Measurements from ENCODE around the gene ASB18. TPM values are rescaled to one million over a fixed set of nuclear protein-coding genes. Genes with fewer than 3 reads are reported as not detected.

The ASB18 gene
- total RNA-seq, 3 donors from 2014 or later (not counting 1 experiment from before 2014, with no cell fraction given), result not detected

DNA sequence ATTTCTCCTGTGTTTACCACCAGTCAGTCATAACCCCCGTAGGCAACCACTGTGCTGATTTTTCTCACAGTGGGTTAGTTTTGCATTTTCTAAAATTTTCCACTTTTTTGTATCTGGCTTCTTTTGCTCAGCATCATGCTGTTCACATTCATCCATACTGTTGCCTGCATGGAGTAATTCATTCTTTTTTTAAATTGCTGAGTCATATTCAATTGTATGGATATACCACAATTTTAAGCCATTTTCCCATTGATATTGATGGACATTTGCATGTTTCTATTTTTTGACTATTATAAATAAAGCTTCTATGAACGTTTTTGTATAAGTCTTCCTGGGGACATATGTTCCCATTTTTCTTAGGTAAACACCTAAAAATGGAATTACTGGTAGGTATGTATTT, 40.5 kb downstream of the ASB18 start:
- H3K9me3 ChIP-seq (ENCODE audit: control insufficient read depth, insufficient read depth, low read length), result no peaks in the 10 kb centered on the region
- intact Hi-C loops (cut with micrococcal nuclease), result no loop called here
- WGBS (ENCODE audit: insufficient coverage), result 91% methylated on average over 1 of the region's 2 CpGs
- peaks cover 0 to 6% of the 10 kb centered on the region in 2 donors for H3K9me3 Mint-ChIP-seq
- DNase-seq (no peak), ATAC-seq (no peak)
- no peaks in the 10 kb centered on the region for H3K4me1 Mint-ChIP-seq
- no peak overlapping the region for H3K4me3 ChIP-seq (ENCODE audit: low read length)
- no peak overlapping the region for H3K4me3 Mint-ChIP-seq
- H3K36me3 ChIP-seq (ENCODE audit: control insufficient read depth, insufficient read depth, low read length), result no peaks in the 10 kb centered on the region
- no peak overlapping the region for H3K27ac Mint-ChIP-seq
- peaks cover 3% of the 10 kb centered on the region for H3K27me3 ChIP-seq (ENCODE audit: control insufficient read depth, insufficient read depth, low read length)
- TF ChIP-seq, protein P1, sequence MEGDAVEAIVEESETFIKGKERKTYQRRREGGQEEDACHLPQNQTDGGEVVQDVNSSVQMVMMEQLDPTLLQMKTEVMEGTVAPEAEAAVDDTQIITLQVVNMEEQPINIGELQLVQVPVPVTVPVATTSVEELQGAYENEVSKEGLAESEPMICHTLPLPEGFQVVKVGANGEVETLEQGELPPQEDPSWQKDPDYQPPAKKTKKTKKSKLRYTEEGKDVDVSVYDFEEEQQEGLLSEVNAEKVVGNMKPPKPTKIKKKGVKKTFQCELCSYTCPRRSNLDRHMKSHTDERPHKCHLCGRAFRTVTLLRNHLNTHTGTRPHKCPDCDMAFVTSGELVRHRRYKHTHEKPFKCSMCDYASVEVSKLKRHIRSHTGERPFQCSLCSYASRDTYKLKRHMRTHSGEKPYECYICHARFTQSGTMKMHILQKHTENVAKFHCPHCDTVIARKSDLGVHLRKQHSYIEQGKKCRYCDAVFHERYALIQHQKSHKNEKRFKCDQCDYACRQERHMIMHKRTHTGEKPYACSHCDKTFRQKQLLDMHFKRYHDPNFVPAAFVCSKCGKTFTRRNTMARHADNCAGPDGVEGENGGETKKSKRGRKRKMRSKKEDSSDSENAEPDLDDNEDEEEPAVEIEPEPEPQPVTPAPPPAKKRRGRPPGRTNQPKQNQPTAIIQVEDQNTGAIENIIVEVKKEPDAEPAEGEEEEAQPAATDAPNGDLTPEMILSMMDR (IDR thresholded peaks at IDR 0.05), result no peak
- H3K4me1 ChIP-seq (ENCODE audit: control insufficient read depth, insufficient read depth, low read length), result no peaks in the 10 kb centered on the region
- no peak overlapping the region for H3K27ac ChIP-seq (ENCODE audit: low read length)
- H3K36me3 Mint-ChIP-seq, result peaks cover 9% of the 10 kb centered on the region
- peaks cover 7 to 29% of the 10 kb centered on the region in 2 donors for H3K27me3 Mint-ChIP-seq (ENCODE audit: low read depth in 2 of 2)

DNA sequence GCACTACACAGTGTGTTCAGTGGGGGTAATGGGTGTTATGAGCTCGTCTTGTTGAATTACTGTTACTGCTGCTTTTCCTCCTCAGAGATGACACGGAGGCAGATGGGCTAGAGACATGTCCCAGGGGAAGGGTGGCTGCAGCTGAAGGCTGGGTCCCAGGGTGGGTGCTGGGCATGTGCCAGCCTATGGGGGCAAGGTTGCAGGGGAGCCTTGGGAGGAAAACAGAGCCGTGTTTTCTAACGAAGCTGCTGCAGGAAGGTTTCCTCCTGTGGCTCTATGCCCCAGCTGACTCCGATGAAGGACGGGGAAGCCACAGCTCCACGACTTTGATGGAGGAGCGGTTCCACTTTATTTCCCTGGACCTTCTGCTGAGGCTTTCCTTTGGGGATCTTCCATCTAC, 42.4 kb downstream of the ASB18 start:
- Mint-ChIP-seq H3K4me1 (no peaks in the 10 kb centered on the region), H3K9me3 (no peaks in the 10 kb centered on the region), H3K4me3 (no peak overlapping the region), H3K27me3 (ENCODE audit: low read depth in 2 of 2) (peaks cover 5 to 17% of the 10 kb centered on the region in 2 donors), H3K27ac (no peak overlapping the region), H3K36me3 (no peaks in the 10 kb centered on the region)
- Histone ChIP-seq H3K27me3 (ENCODE audit: control insufficient read depth, insufficient read depth, low read length) (peaks cover 3% of the 10 kb centered on the region), H3K27ac (ENCODE audit: low read length) (no peak overlapping the region), H3K4me3 (ENCODE audit: low read length) (no peak overlapping the region), H3K4me1 (ENCODE audit: control insufficient read depth, insufficient read depth, low read length) (no peaks in the 10 kb centered on the region), H3K36me3 (ENCODE audit: control insufficient read depth, insufficient read depth, low read length) (no peaks in the 10 kb centered on the region), H3K9me3 (ENCODE audit: control insufficient read depth, insufficient read depth, low read length) (no peaks in the 10 kb centered on the region)
- TF ChIP-seq, protein P1 (IDR thresholded peaks at IDR 0.05), result no peak
- no peak for DNase-seq
- 81% methylated on average over 8 of the region's 8 CpGs for WGBS (ENCODE audit: insufficient coverage)
- intact Hi-C loops (cut with micrococcal nuclease), result no loop called here
- no peak for ATAC-seq

DNA sequence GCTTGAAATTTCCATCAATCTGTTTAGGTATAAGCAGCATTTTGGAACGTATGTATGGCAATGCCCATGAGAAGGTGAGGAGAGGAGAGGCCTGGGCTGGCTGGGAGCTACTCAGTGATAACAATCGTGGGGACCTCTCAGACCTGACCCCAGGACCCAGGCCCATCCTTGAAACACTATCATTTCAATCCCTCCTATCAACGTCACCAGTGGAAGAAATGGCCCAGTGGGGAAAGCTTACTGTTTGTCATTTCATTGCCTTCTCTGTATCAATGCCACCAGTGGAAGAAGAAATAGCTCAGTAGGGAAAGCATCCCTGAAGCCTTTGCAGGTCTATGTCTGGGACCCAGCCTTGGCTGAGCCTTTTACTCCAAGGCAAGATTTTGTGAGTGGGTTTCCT, 44.8 kb downstream of the ASB18 start:
- Mint-ChIP-seq H3K27me3 (ENCODE audit: low read depth in 2 of 2) (peaks cover 15 to 17% of the 10 kb centered on the region in 2 donors), H3K4me1 (no peaks in the 10 kb centered on the region), H3K27ac (no peak overlapping the region), H3K9me3 (no peaks in the 10 kb centered on the region), H3K36me3 (no peaks in the 10 kb centered on the region), H3K4me3 (no peak overlapping the region)
- Histone ChIP-seq H3K36me3 (ENCODE audit: control insufficient read depth, insufficient read depth, low read length) (no peaks in the 10 kb centered on the region), H3K27me3 (ENCODE audit: control insufficient read depth, insufficient read depth, low read length) (no peaks in the 10 kb centered on the region), H3K4me3 (ENCODE audit: low read length) (no peak overlapping the region), H3K27ac (ENCODE audit: low read length) (no peak overlapping the region), H3K9me3 (ENCODE audit: control insufficient read depth, insufficient read depth, low read length) (no peaks in the 10 kb centered on the region), H3K4me1 (ENCODE audit: control insufficient read depth, insufficient read depth, low read length) (no peaks in the 10 kb centered on the region)
- ATAC-seq (no peak), DNase-seq (no peak)
- WGBS (ENCODE audit: insufficient coverage), result 77% methylated on average over 3 of the region's 3 CpGs
- TF ChIP-seq, protein P1 (IDR thresholded peaks at IDR 0.05), result no peak
- intact Hi-C loops (cut with micrococcal nuclease), result no loop called here

DNA sequence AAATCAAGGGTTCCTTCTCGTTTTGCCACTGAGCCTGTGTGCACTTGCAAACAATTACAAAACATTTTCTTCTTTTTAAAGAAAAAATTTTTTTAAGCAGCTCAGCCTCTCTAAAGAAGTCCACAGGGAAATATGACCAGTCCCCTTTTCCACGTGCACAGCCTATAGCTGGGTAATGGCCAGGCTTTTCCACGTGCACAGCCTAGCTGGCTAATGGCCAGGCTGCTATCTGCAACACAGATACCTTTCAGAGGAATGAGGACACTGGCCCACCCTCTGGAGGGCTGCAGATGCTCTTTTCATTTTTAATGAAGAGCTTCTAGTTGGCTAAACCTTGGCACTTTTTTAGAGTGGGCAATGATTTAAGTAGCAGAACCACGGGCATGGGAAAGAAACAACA, 46.3 kb downstream of the ASB18 start:
- no peak overlapping the region for H3K27ac Mint-ChIP-seq
- H3K9me3 Mint-ChIP-seq, result no peaks in the 10 kb centered on the region
- H3K9me3 ChIP-seq (ENCODE audit: control insufficient read depth, insufficient read depth, low read length), result no peaks in the 10 kb centered on the region
- no peak overlapping the region for H3K27ac ChIP-seq (ENCODE audit: low read length)
- H3K4me3 Mint-ChIP-seq, result no peak overlapping the region
- no peaks in the 10 kb centered on the region for H3K4me1 Mint-ChIP-seq
- no peak for ATAC-seq
- H3K4me1 ChIP-seq (ENCODE audit: control insufficient read depth, insufficient read depth, low read length), result no peaks in the 10 kb centered on the region
- H3K36me3 Mint-ChIP-seq, result no peaks in the 10 kb centered on the region
- DNase-seq, result no peak
- WGBS (ENCODE audit: insufficient coverage), result 68% methylated on average over 4 of the region's 4 CpGs
- H3K27me3 ChIP-seq (ENCODE audit: control insufficient read depth, insufficient read depth, low read length), result no peaks in the 10 kb centered on the region
- intact Hi-C loops (cut with micrococcal nuclease), result no loop called here
- TF ChIP-seq, protein P1 (IDR thresholded peaks at IDR 0.05), result no peak
- H3K27me3 Mint-ChIP-seq (ENCODE audit: low read depth in 2 of 2), result peaks cover 21 to 25% of the 10 kb centered on the region in 2 donors
- H3K36me3 ChIP-seq (ENCODE audit: control insufficient read depth, insufficient read depth, low read length), result no peaks in the 10 kb centered on the region
- H3K4me3 ChIP-seq (ENCODE audit: low read length), result no peak overlapping the region
